Psoas muscle (tissue), 8 donors: ENCODE measurements around the gene FARSB. TPM values are rescaled to one million over a fixed set of nuclear protein-coding genes. Genes with fewer than 3 reads are reported as not detected.

Experiments
- ATAC-seq, 4 donors: fragments of 200-7000 bp; cut with Tn5 transposase; one replicate each; pipeline ENCODE4 v1.9.1; 2020; ENCODE audit warnings: moderate library complexity in 3 of 4, mild to moderate bottlenecking in 2 of 4
- DNase-seq, 2 donors: peaks; one replicate each; pipeline ENCODE4 v3.0.0-alpha.2; 2020
- H3K27ac ChIP-seq: fragments of 200-600 bp; one replicate; pipeline ENCODE4 v1.8.0; 2022
- H3K27me3 ChIP-seq, 3 donors: fragments of 200-600 bp in 1 of 3; one replicate each; pipeline versions ENCODE4 v1.6.1 to v1.8.0; 2013 to 2022; ENCODE audit warnings: low read length in 2 of 3, mild to moderate bottlenecking in 2 of 3, moderate library complexity in 1 of 3; ENCODE audit not compliant: insufficient read depth in 3 of 3
- H3K36me3 ChIP-seq, 2 donors: fragments of 200-600 bp in 1 of 2; one replicate each; pipeline versions ENCODE4 v1.6.1 to v1.8.0; 2013 to 2022; ENCODE audit warnings: low read depth in 1 of 2, mild to moderate bottlenecking in 1 of 2, moderate library complexity in 1 of 2; ENCODE audit not compliant: insufficient read depth in 1 of 2
- H3K4me1 ChIP-seq: fragments of 200-600 bp; one replicate; pipeline ENCODE4 v1.8.0; 2022
- H3K4me3 ChIP-seq: fragments of 200-600 bp; one replicate; pipeline ENCODE4 v1.8.0; 2022; ENCODE audit warnings: mild to moderate bottlenecking
- H3K9me3 ChIP-seq: fragments of 200-600 bp; one replicate; pipeline ENCODE4 v1.8.0; 2022
- CTCF ChIP-seq: fragments of 200-600 bp; IDR thresholded peaks from one replicate; pipeline ENCODE4 v1.8.0; 2022; ENCODE audit warnings: antibody characterized with exemption
- WGBS, 3 donors: extraction: QIAGEN DNeasy Blood & Tissue Kit; methylation state at CpG; one replicate each; pipeline versions ENCODE4 v1.1.6 to v1.1.7; 2013; 5-methylcytosine and 5-hydroxymethylcytosine counted together
- intact Hi-C, 2 donors: fragments of 100-400 bp; cut with DNase I; formaldehyde crosslinking; loops; one replicate each; pipeline versions ENCODE4 v1.11.0 to v1.14.2; 2022
- polyA plus RNA-seq, 3 donors: library from polyadenylated mRNA; stranded (reverse); fragments of 200-250 nt; gene quantifications; one replicate each; pipeline ENCODE4 v1.2.3, GENCODE V29; 2013
- total RNA-seq, 4 donors: library from RNA; stranded (reverse); fragmentation: NEBNext Ultra II Directional in 2 of 4; extraction: Animal tissue kit (Norgen Biotek cat#: 25700) in 2 of 4; gene quantifications; one replicate each; pipeline versions ENCODE4 v1.2.1 to v1.2.4, GENCODE V29; 2021 to 2023
- donor health status: healthy with polysubstance abuse.
- donor health status: DM: no; HTN: no; CAD: no; lungs with moderate emphysema.
- donor health status: Bipolar disorder and iron deficiency.
- donor health status: healthy.
- donor health status: DM: yes; HTN: yes; CAD: no.
- donor health status: DM: no; HTN: no; CAD: no.
- donor health status: DM: no; HTN: no; CAD: no.
- donor health status: DM: yes; HTN: yes; CAD: no.

Gene FARSB
- total and polyA plus RNA-seq, 7 donors = 23.2 to 45.3 (median 35.6) TPM

DNA sequence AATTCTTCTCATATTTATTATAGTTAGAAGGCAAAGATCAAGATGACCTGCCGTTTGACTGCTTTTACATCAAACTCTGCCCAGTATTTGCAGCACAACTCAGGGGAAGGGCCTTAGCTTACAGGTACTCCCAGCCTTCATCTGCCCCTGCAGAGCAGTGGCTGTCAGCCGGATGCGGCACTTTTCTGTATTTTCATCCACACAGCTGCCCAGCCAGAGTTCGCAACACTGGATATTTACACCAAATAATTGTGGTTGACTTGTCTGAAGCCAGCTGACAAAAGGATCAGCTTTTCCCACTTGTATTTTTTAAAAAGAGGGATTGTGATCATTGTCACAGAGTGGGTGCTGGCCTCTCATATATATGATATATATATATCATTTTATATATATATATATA lies 94.7 kb downstream of the FARSB start:
- ATAC-seq = no peak
- Histone ChIP-seq H3K4me3 (no peak overlapping the region), H3K27me3 (peaks cover 0 to 4% (median 0%) of the 10 kb centered on the region in 3 donors), H3K27ac (no peak overlapping the region), H3K36me3 (peaks cover 0 to 3% of the 10 kb centered on the region in 2 donors), H3K4me1 (no peaks in the 10 kb centered on the region), H3K9me3 (no peaks in the 10 kb centered on the region)
- DNase-seq = no peak
- 81 to 84% (median 83%) methylated on average over 4 of the region's 4 CpGs for WGBS, 3 donors
- no peak for TF ChIP-seq CTCF
- intact Hi-C loops = loop anchor here (2.0 to 5.0 kb wide), 3 partner anchors 242 to 504 kb away; no protein-coding TSS in a partner anchor

DNA sequence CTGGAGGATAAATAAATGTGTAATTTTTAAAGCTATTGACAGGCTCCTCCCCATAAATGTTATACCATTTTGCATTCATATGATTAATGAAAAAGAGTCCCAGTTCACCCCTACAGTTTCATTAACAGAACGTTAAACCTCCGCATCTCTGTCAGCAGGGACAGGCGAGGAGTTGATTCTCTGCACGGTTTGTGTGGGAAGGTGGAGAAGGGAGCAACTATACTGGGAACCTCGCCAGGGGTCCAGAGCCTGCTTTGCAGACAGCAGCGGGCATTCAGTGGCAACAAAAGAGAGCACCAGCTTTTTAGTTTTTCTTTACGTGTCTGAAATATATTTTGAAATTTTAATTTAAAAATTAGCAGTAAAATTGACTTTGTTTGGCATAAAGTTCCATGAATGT lies 101.4 kb downstream of the FARSB start:
- no peak for DNase-seq
- intact Hi-C loops = no loop called here
- H3K36me3 ChIP-seq = no peaks in the 10 kb centered on the region
- ATAC-seq = no peak
- no peak overlapping the region for H3K4me3 ChIP-seq
- no peaks in the 10 kb centered on the region for H3K4me1 ChIP-seq
- peaks cover 0 to 5% (median 4%) of the 10 kb centered on the region in 3 donors for H3K27me3 ChIP-seq
- H3K9me3 ChIP-seq = no peaks in the 10 kb centered on the region
- no peak for TF ChIP-seq CTCF
- H3K27ac ChIP-seq = no peak overlapping the region
- 42 to 46% (median 44%) methylated on average over 7 of the region's 7 CpGs for WGBS, 3 donors

GRCh38 chr2:222548992-222549391 lies 106.9 kb downstream of the FARSB start:
- intact Hi-C loops = no loop called here
- no peak for DNase-seq
- Histone ChIP-seq H3K27me3 (peaks cover 0 to under 1% (median 0%) of the 10 kb centered on the region in 3 donors), H3K4me1 (no peaks in the 10 kb centered on the region), H3K27ac (no peak overlapping the region), H3K9me3 (no peaks in the 10 kb centered on the region), H3K4me3 (no peak overlapping the region), H3K36me3 (no peaks in the 10 kb centered on the region)
- ATAC-seq = no peak
- WGBS, 3 donors = 41 to 63% (median 54%) methylated on average over 3 of the region's 3 CpGs
- no peak for TF ChIP-seq CTCF

DNA sequence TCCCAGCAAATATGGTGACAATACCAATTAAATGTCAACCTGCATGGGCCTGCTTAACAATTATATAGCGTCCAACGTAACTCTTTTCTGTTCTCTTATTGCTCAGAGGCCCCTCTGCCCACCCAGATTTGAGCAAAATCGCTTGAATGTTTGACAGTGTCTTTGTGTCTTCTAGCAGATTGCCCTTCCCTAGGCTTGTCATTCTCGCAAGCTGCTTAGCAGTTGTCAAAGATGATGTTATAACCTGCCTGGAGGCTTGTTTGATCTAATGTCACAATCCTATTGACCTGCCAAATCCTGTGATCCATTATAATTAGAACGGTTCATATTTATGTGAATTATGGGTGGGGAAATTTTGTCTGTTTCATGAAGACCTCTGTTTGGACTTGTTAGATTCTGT lies 108.8 kb downstream of the FARSB start:
- no peaks in the 10 kb centered on the region for H3K36me3 ChIP-seq
- no peaks in the 10 kb centered on the region for H3K4me1 ChIP-seq
- H3K27ac ChIP-seq = no peak overlapping the region
- H3K4me3 ChIP-seq = no peak overlapping the region
- intact Hi-C loops = no loop called here
- DNase-seq (no peak), ATAC-seq (no peak)
- no peaks in the 10 kb centered on the region for H3K27me3 ChIP-seq
- 83 to 90% (median 84%) methylated on average over 5 of the region's 5 CpGs for WGBS, 3 donors
- TF ChIP-seq CTCF = no peak
- H3K9me3 ChIP-seq = no peaks in the 10 kb centered on the region
